HG03354 (cell line): ENCODE data around the gene MYF5.

ENCODE experiments used
- ATAC-seq: cut with Tn5 transposase; IDR thresholded peaks from one replicate; pipeline ENCODE4 v1.9.1; 2021; ENCODE audit warnings: mild to moderate bottlenecking; ENCODE audit not compliant: unreplicated experiment, poor library complexity, severe bottlenecking

The MYF5 gene

GRCh38 chr12:80707126-80707829, 9.4 kb upstream of the MYF5 start, which contains the start of gene MYF6:
MYF6 (plus strand) TSS chr12:80707634; CDS start chr12:80707720, 86 bp downstream.
- ATAC-seq = no peak

- peak; percentile 6 for ATAC-seq
Measured at GRCh38 chr12:80707830-80708258, 8.9 kb upstream of the MYF5 start.

- ATAC-seq = peak; percentile 37
Measured at GRCh38 chr12:80708259-80708974, 8.3 kb upstream of the MYF5 start.

- no peak for ATAC-seq
Measured at GRCh38 chr12:80708975-80709328, 7.8 kb upstream of the MYF5 start.

- peak; percentile 75 for ATAC-seq
Measured at GRCh38 chr12:80709811-80710726, 6.6 kb upstream of the MYF5 start.

GRCh38 chr12:80710727-80711449, 5.8 kb upstream of the MYF5 start:
- peak; percentile 28 for ATAC-seq

- ATAC-seq = no peak
Measured at GRCh38 chr12:80711866-80712265, 4.8 kb upstream of the MYF5 start.

GRCh38 chr12:80712866-80713265, 3.8 kb upstream of the MYF5 start:
- no peak for ATAC-seq

GRCh38 chr12:80713419-80713818, 3.3 kb upstream of the MYF5 start:
- ATAC-seq = no peak

- ATAC-seq = no peak
Measured at GRCh38 chr12:80714055-80714454, 2.7 kb upstream of the MYF5 start.

GRCh38 chr12:80714846-80715245, 1.9 kb upstream of the MYF5 start:
- no peak for ATAC-seq

GRCh38 chr12:80715713-80716249, 931 bp upstream of the MYF5 start:
- ATAC-seq = no peak

- ATAC-seq = no peak
Measured at GRCh38 chr12:80717856-80718255, 1.1 kb downstream of the MYF5 start.

GRCh38 chr12:80720516-80720915, 3.8 kb downstream of the MYF5 start:
- no peak for ATAC-seq

GRCh38 chr12:80721326-80721725, 4.6 kb downstream of the MYF5 start:
- no peak for ATAC-seq

- ATAC-seq = no peak
Measured at GRCh38 chr12:80745851-80746505, 29.3 kb downstream of the MYF5 start.

- ATAC-seq = no peak
Measured at GRCh38 chr12:80747800-80748199, 31.1 kb downstream of the MYF5 start.

GRCh38 chr12:80749456-80749855, 32.7 kb downstream of the MYF5 start:
- no peak for ATAC-seq

- no peak for ATAC-seq
Measured at GRCh38 chr12:80752464-80752863, 35.8 kb downstream of the MYF5 start.
